SU-DHL-6 (cell line): Measurements from ENCODE around the gene CFAP68.
"Not testable (repeated sequence)": the region's sequence is repeated elsewhere in the genome, so short reads cannot be mapped to it uniquely, and the experiment has no call there.

ENCODE experiments used
- H2AFZ ChIP-seq: fragments of 200-600 bp; sonication (generic); 2 replicates; pipeline ENCODE4 v1.6.1; 2014; ENCODE audit warnings: low read depth, mild to moderate bottlenecking, moderate library complexity, mixed read lengths, antibody characterized with exemption, low read length; ENCODE audit not compliant: severe bottlenecking
- H3F3A ChIP-seq: fragments of 200-600 bp; shearing (Covaris generic); 2 replicates; pipeline ENCODE4 v1.6.0; 2016; ENCODE audit warnings: antibody characterized with exemption, mild to moderate bottlenecking; ENCODE audit not compliant: insufficient read depth
- H3K27ac ChIP-seq: fragments of 200-600 bp; sonication (generic); 2 replicates; pipeline ENCODE4 v1.5.1; 2016; ENCODE audit warnings: low read depth, mild to moderate bottlenecking, low read length, moderate library complexity, mixed read lengths
- H3K27me3 ChIP-seq: fragments of 200-600 bp; sonication (generic), shearing (Covaris generic); 2 replicates; pipeline ENCODE4 v1.6.0; 2014; ENCODE audit warnings: mild to moderate bottlenecking, low read length
- H3K36me3 ChIP-seq: fragments of 200-600 bp; sonication (generic); 2 replicates; pipeline ENCODE4 v1.6.1; 2014; ENCODE audit warnings: mild to moderate bottlenecking, low read length, mixed read lengths
- H3K4me2 ChIP-seq: fragments of 300-600, 200-600 bp; shearing (Covaris generic), sonication (generic); 2 replicates; pipeline ENCODE4 v1.6.0; 2014; ENCODE audit warnings: low read length, low read depth, mild to moderate bottlenecking; ENCODE audit not compliant: poor library complexity, severe bottlenecking
- H3K4me3 ChIP-seq: fragments of 200-600 bp; sonication (generic); 2 replicates; pipeline ENCODE4 v1.5.1; 2014; ENCODE audit warnings: antibody characterized with exemption, low read length, mild to moderate bottlenecking, mixed read lengths; ENCODE audit not compliant: insufficient read depth, poor library complexity, severe bottlenecking
- H3K79me2 ChIP-seq: fragments of 200-600 bp; sonication (generic); 2 replicates; pipeline ENCODE4 v1.6.1; 2014; ENCODE audit warnings: mild to moderate bottlenecking, low read length, moderate library complexity; ENCODE audit not compliant: insufficient read depth
- H3K9ac ChIP-seq: fragments of 200-600 bp; sonication (generic); 2 replicates; pipeline ENCODE4 v1.7.0; 2014; ENCODE audit warnings: mild to moderate bottlenecking, low read length
- H3K9me2 ChIP-seq: fragments of 200-600 bp; sonication (generic); replicated peaks from 2 replicates; pipeline ENCODE4 v1.6.1; 2014; ENCODE audit warnings: low read length; ENCODE audit not compliant: insufficient read depth
- H3K9me3 ChIP-seq: fragments of 200-600 bp; sonication (generic); 2 replicates; pipeline ENCODE4 v1.6.1; 2014; ENCODE audit warnings: low read length, mixed read lengths; ENCODE audit not compliant: insufficient read depth
- H4K20me1 ChIP-seq: fragments of 200-600 bp; sonication (generic); 2 replicates; pipeline ENCODE4 v1.6.1; 2014; ENCODE audit warnings: low read depth, mild to moderate bottlenecking, antibody characterized with exemption, low read length, moderate library complexity, mixed read lengths
- EZH2phosphoT487 ChIP-seq: fragments of 200-600 bp; sonication (generic), shearing (Covaris generic); conservative IDR thresholded peaks from 2 replicates; pipeline ENCODE4 v1.6.1; 2018; ENCODE audit warnings: mild to moderate bottlenecking, antibody characterized with exemption, low read length, moderate library complexity, mixed read lengths
- TF ChIP-seq, protein P1 (sequence below): fragments of 200-600 bp; sonication (generic); IDR thresholded peaks from one replicate; pipeline ENCODE4 v1.5.1; 2017; ENCODE audit warnings: antibody characterized with exemption, mild to moderate bottlenecking, low read length, moderate library complexity; ENCODE audit not compliant: insufficient read depth, poor library complexity, severe bottlenecking

Gene CFAP68

DNA sequence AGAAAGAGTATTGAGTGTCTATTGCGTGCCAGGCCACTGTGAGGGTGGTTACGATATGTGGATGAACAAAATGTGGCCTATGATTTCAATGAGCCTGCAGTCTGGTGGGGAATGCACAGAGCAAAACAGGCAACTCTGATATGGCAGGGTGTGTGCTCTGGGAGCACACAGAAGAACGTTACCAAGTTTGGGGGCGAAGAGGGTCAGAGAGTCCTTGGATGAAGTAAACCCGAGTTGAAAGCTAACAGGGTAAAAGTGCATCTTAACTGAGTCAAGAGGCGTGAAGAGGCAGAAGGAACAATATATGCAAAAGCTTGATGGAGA, 258 bp downstream of the CFAP68 start:
- Histone ChIP-seq H3K36me3 (no peaks in the 10 kb centered on the region), H3K9me2 (no peaks in the 10 kb centered on the region), H3F3A (peaks cover 4% of the 10 kb centered on the region), H2AFZ (peak overlapping the region; percentile 87), H3K4me3 (peak overlapping the region; percentile 83), H3K9ac (peak overlapping the region; percentile 79), H4K20me1 (no peaks in the 10 kb centered on the region), H3K27ac (peak overlapping the region; percentile 82), H3K4me2 (peak overlapping the region; percentile 95), H3K79me2 (0 out of 2 replicates have a peak, but pooled peaks cover 11% of the 10 kb centered on the region), H3K27me3 (no peaks in the 10 kb centered on the region), H3K9me3 (no peaks in the 10 kb centered on the region)
- TF ChIP-seq EZH2phosphoT487: no peak
- TF ChIP-seq, protein P1, sequence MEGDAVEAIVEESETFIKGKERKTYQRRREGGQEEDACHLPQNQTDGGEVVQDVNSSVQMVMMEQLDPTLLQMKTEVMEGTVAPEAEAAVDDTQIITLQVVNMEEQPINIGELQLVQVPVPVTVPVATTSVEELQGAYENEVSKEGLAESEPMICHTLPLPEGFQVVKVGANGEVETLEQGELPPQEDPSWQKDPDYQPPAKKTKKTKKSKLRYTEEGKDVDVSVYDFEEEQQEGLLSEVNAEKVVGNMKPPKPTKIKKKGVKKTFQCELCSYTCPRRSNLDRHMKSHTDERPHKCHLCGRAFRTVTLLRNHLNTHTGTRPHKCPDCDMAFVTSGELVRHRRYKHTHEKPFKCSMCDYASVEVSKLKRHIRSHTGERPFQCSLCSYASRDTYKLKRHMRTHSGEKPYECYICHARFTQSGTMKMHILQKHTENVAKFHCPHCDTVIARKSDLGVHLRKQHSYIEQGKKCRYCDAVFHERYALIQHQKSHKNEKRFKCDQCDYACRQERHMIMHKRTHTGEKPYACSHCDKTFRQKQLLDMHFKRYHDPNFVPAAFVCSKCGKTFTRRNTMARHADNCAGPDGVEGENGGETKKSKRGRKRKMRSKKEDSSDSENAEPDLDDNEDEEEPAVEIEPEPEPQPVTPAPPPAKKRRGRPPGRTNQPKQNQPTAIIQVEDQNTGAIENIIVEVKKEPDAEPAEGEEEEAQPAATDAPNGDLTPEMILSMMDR: no peak

DNA sequence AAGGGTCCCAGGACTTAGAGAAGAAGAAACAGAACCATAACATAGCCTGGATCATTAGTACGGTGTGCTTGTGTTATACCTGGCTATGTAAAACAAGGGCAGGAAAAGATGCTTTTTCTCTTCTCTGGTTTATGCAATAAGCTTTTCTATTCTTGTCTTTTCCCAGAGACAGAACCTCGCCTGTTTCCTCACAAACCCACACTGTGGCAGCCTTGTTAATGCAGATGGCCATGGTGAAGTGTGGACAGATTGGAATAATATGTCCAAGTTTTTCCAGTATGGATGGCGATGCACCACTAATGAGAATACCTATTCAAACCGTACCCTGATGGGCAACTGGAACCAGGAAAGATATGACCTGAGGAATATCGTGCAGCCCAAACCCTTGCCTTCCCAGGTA, 2.9 kb downstream of the CFAP68 start:
- H3K9ac ChIP-seq: no peak overlapping the region
- no peak overlapping the region for H3K4me3 ChIP-seq
- no peaks in the 10 kb centered on the region for H3K36me3 ChIP-seq
- no peaks in the 10 kb centered on the region for H3K27me3 ChIP-seq
- no peak overlapping the region for H3K4me2 ChIP-seq
- no peak overlapping the region for H3K27ac ChIP-seq
- H4K20me1 ChIP-seq: no peaks in the 10 kb centered on the region
- peaks cover 1% of the 10 kb centered on the region; the same call in 1 of the 2 replicates for H3F3A ChIP-seq
- no peak overlapping the region for H2AFZ ChIP-seq
- TF ChIP-seq, protein P1: no peak
- TF ChIP-seq EZH2phosphoT487: no peak
- H3K9me2 ChIP-seq: no peaks in the 10 kb centered on the region
- H3K9me3 ChIP-seq: no peaks in the 10 kb centered on the region
- H3K79me2 ChIP-seq: 0 out of 2 replicates have a peak, but pooled peaks cover 11% of the 10 kb centered on the region

DNA sequence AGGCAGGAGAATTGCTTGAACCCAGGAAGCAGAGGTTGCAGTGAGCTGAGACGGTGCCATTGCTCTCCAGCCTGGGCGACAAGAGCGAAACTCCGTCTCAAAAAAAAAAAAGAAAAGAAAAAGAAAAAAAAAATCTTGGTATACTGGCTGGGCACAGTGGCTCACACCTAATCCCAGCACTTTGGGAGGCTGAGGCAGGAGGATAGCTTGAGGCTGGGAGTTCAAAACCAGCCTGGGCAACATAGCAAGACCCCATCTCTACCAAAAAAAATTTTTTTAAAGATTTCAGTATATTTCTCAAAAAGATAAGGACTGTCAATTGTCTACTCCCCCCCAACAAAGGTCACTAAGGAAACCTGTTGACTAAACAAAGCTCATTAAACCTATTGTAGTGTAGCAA, 5.7 kb downstream of the CFAP68 start:
- H3K9ac ChIP-seq, H2AFZ ChIP-seq, H3K36me3 ChIP-seq, H3F3A ChIP-seq, H3K4me2 ChIP-seq, H3K79me2 ChIP-seq, H3K4me3 ChIP-seq, H4K20me1 ChIP-seq, H3K9me3 ChIP-seq, H3K27me3 ChIP-seq, H3K9me2 ChIP-seq, H3K27ac ChIP-seq: not testable (repeated sequence)

DNA sequence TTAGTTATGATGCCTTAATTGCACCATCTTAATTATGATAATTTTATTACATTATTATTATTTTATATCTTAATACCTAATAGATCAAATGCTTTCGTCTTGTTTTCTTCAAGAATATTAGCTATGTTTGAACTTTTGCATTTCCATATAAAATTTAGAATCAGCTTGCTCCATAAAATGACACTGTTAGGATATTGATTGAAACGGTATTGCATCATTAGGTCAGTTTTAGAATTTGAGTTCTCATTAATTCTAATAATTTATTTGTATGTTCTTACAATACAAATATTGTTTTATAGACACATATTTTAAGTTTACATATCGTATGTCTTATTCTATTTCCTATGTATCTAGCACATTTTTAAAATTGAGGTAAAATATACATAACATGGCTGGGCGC, 6.7 kb downstream of the CFAP68 start:
- Histone ChIP-seq H3K27me3 (no peaks in the 10 kb centered on the region), H3K9ac (no peak overlapping the region), H3K36me3 (no peaks in the 10 kb centered on the region), H3K79me2 (no peaks in the 10 kb centered on the region), H3K4me2 (no peak overlapping the region), H3K27ac (no peak overlapping the region), H4K20me1 (no peaks in the 10 kb centered on the region), H3F3A (no peaks in the 10 kb centered on the region), H3K4me3 (no peak overlapping the region), H3K9me2 (no peaks in the 10 kb centered on the region), H2AFZ (no peak overlapping the region), H3K9me3 (no peaks in the 10 kb centered on the region)
- TF ChIP-seq, protein P1: no peak
- TF ChIP-seq EZH2phosphoT487: no peak
